WTC11 (cell line): ENCODE data around the gene NKD1. TPM values are rescaled to one million over a fixed set of nuclear protein-coding genes. Genes with fewer than 3 reads are reported as not detected.

ENCODE experiments used
- ATAC-seq: fragments of 200-7000 bp; cut with Tn5 transposase; 2 replicates; pipeline ENCODE4 v1.10.0; 2021; ENCODE audit warnings: mild to moderate bottlenecking, moderate library complexity
- CTCF ChIA-PET: fragments of 300-600 bp; sonication (Branson Sonifier 250); formaldehyde crosslinking; loops from one replicate; lab custom pipeline; 2021; ENCODE audit warnings: antibody characterized with exemption; lab: Charles Lee
- POLR2A ChIA-PET: fragments of 350-600 bp; sonication (Branson Sonifier 250); formaldehyde crosslinking; loops from one replicate; lab custom pipeline; 2021; ENCODE audit warnings: antibody characterized with exemption; lab: Charles Lee
- DNase-seq: peaks from one replicate; pipeline ENCODE4 v3.0.0; 2021; ENCODE audit warnings: low spot score
- H3K27ac Mint-ChIP-seq: 2 replicates; pipeline ENCODE4 v1.8.0; 2021; ENCODE audit warnings: mixed read lengths
- H3K27me3 Mint-ChIP-seq: 2 replicates; pipeline ENCODE4 v1.8.0; 2021; ENCODE audit warnings: low read depth, mild to moderate bottlenecking, moderate library complexity, mixed read lengths
- H3K36me3 Mint-ChIP-seq: 2 replicates; pipeline ENCODE4 v1.8.0; 2021; ENCODE audit warnings: mixed read lengths
- H3K4me1 Mint-ChIP-seq: 2 replicates; pipeline ENCODE4 v1.8.0; 2022; ENCODE audit warnings: mixed read lengths
- H3K4me3 Mint-ChIP-seq: 2 replicates; pipeline ENCODE4 v1.8.0; 2021; ENCODE audit warnings: mild to moderate bottlenecking, moderate library complexity, mixed read lengths
- H3K9me3 Mint-ChIP-seq: 2 replicates; pipeline ENCODE4 v1.8.0; 2021; ENCODE audit warnings: mixed read lengths
- ATF3 ChIP-seq: sonication (generic); formaldehyde crosslinking; conservative IDR thresholded peaks from 2 replicates; pipeline ENCODE4 v1.8.1; 2022; ENCODE audit warnings: mild to moderate bottlenecking, missing genetic modification reagents
- E2F1 ChIP-seq: sonication (generic); formaldehyde crosslinking; IDR thresholded peaks from 2 replicates; pipeline ENCODE4 v1.8.0; 2022; ENCODE audit warnings: mild to moderate bottlenecking, missing genetic modification reagents
- EMX1 ChIP-seq: fragments of 250-450 bp; sonication (Bioruptor Pico); IDR thresholded peaks from 2 replicates; pipeline ENCODE4 v1.8.0; 2021; ENCODE audit warnings: mild to moderate bottlenecking
- GABPB1 ChIP-seq: sonication (generic); formaldehyde crosslinking; IDR thresholded peaks from 2 replicates; pipeline ENCODE4 v1.8.1; 2023; ENCODE audit warnings: mild to moderate bottlenecking, missing genetic modification reagents
- HMGXB4 ChIP-seq: sonication (generic); formaldehyde crosslinking; IDR thresholded peaks from 2 replicates; pipeline ENCODE4 v1.8.1; 2023; ENCODE audit warnings: mild to moderate bottlenecking, moderate library complexity, missing genetic modification reagents
- MLX ChIP-seq: sonication (generic); formaldehyde crosslinking; IDR thresholded peaks from 2 replicates; pipeline ENCODE4 v1.8.1; 2023; ENCODE audit warnings: mild to moderate bottlenecking, missing genetic modification reagents, moderate library complexity
- MYBL2 ChIP-seq: sonication (generic); formaldehyde crosslinking; IDR thresholded peaks from 2 replicates; pipeline ENCODE4 v1.8.1; 2023; ENCODE audit warnings: mild to moderate bottlenecking, moderate library complexity, missing genetic modification reagents
- NFE2L1 ChIP-seq: sonication (generic); formaldehyde crosslinking; IDR thresholded peaks from 2 replicates; pipeline ENCODE4 v1.8.1; 2023; ENCODE audit warnings: missing genetic modification reagents
- OVOL2 ChIP-seq: fragments of 250-450 bp; sonication (Bioruptor Pico); IDR thresholded peaks from 2 replicates; pipeline ENCODE4 v1.9.0; 2021; ENCODE audit warnings: mild to moderate bottlenecking, borderline replicate concordance
- PREB ChIP-seq: sonication (generic); formaldehyde crosslinking; IDR thresholded peaks from 2 replicates; pipeline ENCODE4 v1.8.1; 2022; ENCODE audit warnings: mild to moderate bottlenecking, missing genetic modification reagents, moderate library complexity, borderline replicate concordance
- PRRX2 ChIP-seq: fragments of 250-450 bp; sonication (Bioruptor Pico); IDR thresholded peaks from 2 replicates; pipeline ENCODE4 v1.8.0; 2021; ENCODE audit warnings: mild to moderate bottlenecking
- STAT6 ChIP-seq: sonication (generic); formaldehyde crosslinking; conservative IDR thresholded peaks from 2 replicates; pipeline ENCODE4 v1.8.1; 2023; ENCODE audit warnings: mild to moderate bottlenecking, low read depth, missing genetic modification reagents, moderate library complexity
- TEAD1 ChIP-seq: sonication (generic); formaldehyde crosslinking; IDR thresholded peaks from 2 replicates; pipeline ENCODE4 v1.8.0; 2022; ENCODE audit warnings: mild to moderate bottlenecking, missing genetic modification reagents
- TEAD4 ChIP-seq: sonication (generic); formaldehyde crosslinking; IDR thresholded peaks from 2 replicates; pipeline ENCODE4 v1.8.0; 2022; ENCODE audit warnings: mild to moderate bottlenecking, missing genetic modification reagents
- TP53 ChIP-seq: sonication (generic); formaldehyde crosslinking; IDR thresholded peaks from 2 replicates; pipeline ENCODE4 v1.8.1; 2023; ENCODE audit warnings: mild to moderate bottlenecking, missing genetic modification reagents
- USF2 ChIP-seq: sonication (generic); formaldehyde crosslinking; IDR thresholded peaks from 2 replicates; pipeline ENCODE4 v1.8.1; 2023; ENCODE audit warnings: mild to moderate bottlenecking, missing genetic modification reagents, moderate library complexity
- ZBTB43 ChIP-seq: sonication (generic); formaldehyde crosslinking; IDR thresholded peaks from 2 replicates; pipeline ENCODE4 v1.8.1; 2023; ENCODE audit warnings: mild to moderate bottlenecking, missing genetic modification reagents
- ZNF219 ChIP-seq: sonication (generic); formaldehyde crosslinking; IDR thresholded peaks from 2 replicates; pipeline ENCODE4 v1.8.0; 2023; ENCODE audit warnings: missing genetic modification reagents, mild to moderate bottlenecking, borderline replicate concordance
- ZNF263 ChIP-seq: sonication (generic); formaldehyde crosslinking; IDR thresholded peaks from 2 replicates; pipeline ENCODE4 v1.8.1; 2022; ENCODE audit warnings: low read depth, mild to moderate bottlenecking, moderate library complexity, missing genetic modification reagents
- ZNF317 ChIP-seq: sonication (generic); formaldehyde crosslinking; IDR thresholded peaks from 2 replicates; pipeline ENCODE4 v1.8.1; 2023; ENCODE audit warnings: low read depth, mild to moderate bottlenecking, moderate library complexity, missing genetic modification reagents, borderline replicate concordance
- ZNF416 ChIP-seq: fragments of 250-450 bp; sonication (Bioruptor Pico); IDR thresholded peaks from 2 replicates; pipeline ENCODE4 v1.9.0; 2021; ENCODE audit warnings: mild to moderate bottlenecking, inconsistent platforms
- ZNF671 ChIP-seq: fragments of 250-450 bp; sonication (Bioruptor Pico); IDR thresholded peaks from 2 replicates; pipeline ENCODE4 v1.8.0; 2021; ENCODE audit warnings: mild to moderate bottlenecking
- total RNA-seq: library from RNA; stranded (reverse); gene quantifications from 3 replicates; pipeline ENCODE4 v1.2.3, GENCODE V29; 2021

NKD1 gene
- total RNA-seq, 1 experiment from 2014 or later: 6.0 TPM

- no peak for TF ChIP-seq STAT6 (CRISPR knock-in tag)
- no peak for TF ChIP-seq ZNF671 (CRISPR knock-in tag)
- TF ChIP-seq OVOL2 (CRISPR knock-in tag): no peak
- TF ChIP-seq HMGXB4 (CRISPR knock-in tag): no peak
Observed at GRCh38 chr16:50560903-50561863, 13.0 kb downstream of the NKD1 start (continued).

GRCh38 chr16:50562657-50563056 lies 14.5 kb downstream of the NKD1 start:
- no peaks in the 10 kb centered on the region for H3K27me3 Mint-ChIP-seq
- DNase-seq (no peak), ATAC-seq (no peak)
- TF ChIP-seq ZBTB43 (CRISPR knock-in tag): no peak
- no peak for TF ChIP-seq ATF3 (CRISPR knock-in tag)
- no peak overlapping the region for H3K27ac Mint-ChIP-seq
- H3K4me3 Mint-ChIP-seq: no peak overlapping the region
- H3K36me3 Mint-ChIP-seq: peaks cover 4% of the 10 kb centered on the region
- CTCF ChIA-PET: interaction anchor here (0.8 kb wide), 1 partner anchor 31 kb away, joined by 3 read pairs; no protein-coding TSS in a partner anchor
- peaks cover under 1% of the 10 kb centered on the region for H3K9me3 Mint-ChIP-seq
- POLR2A ChIA-PET: no interaction called here
- no peaks in the 10 kb centered on the region for H3K4me1 Mint-ChIP-seq

GRCh38 chr16:50563989-50564388 lies 15.8 kb downstream of the NKD1 start:
- CTCF ChIA-PET: interaction anchor here (0.8 kb wide), 1 partner anchor 101 kb away, joined by 3 read pairs; no protein-coding TSS in a partner anchor
- POLR2A ChIA-PET: no interaction called here
- Mint-ChIP-seq H3K4me3 (no peak overlapping the region), H3K9me3 (no peaks in the 10 kb centered on the region), H3K27ac (no peak overlapping the region), H3K27me3 (no peaks in the 10 kb centered on the region), H3K4me1 (peaks cover 7% of the 10 kb centered on the region; the same call in 1 of the 2 replicates), H3K36me3 (no peaks in the 10 kb centered on the region)
- ATAC-seq (no peak), DNase-seq (no peak)
- TF ChIP-seq TP53: no peak
- TF ChIP-seq USF2: no peak
- TF ChIP-seq ZNF317 (CRISPR knock-in tag): no peak
- TF ChIP-seq ZNF416 (CRISPR knock-in tag): no peak
- no peak for TF ChIP-seq ZNF219
- no peak for TF ChIP-seq GABPB1 (CRISPR knock-in tag)
- TF ChIP-seq TEAD1: no peak
- no peak for TF ChIP-seq EMX1 (CRISPR knock-in tag)
- TF ChIP-seq TEAD4 (CRISPR knock-in tag): no peak
- TF ChIP-seq E2F1 (CRISPR knock-in tag): no peak
- no peak for TF ChIP-seq ZNF263
- no peak for TF ChIP-seq PREB (CRISPR knock-in tag)
- no peak for TF ChIP-seq PRRX2
- no peak for TF ChIP-seq MLX (CRISPR knock-in tag)
- TF ChIP-seq MYBL2: no peak
- no peak for TF ChIP-seq ZNF671 (CRISPR knock-in tag)
- TF ChIP-seq NFE2L1 (CRISPR knock-in tag): no peak
